ENCODE results near the gene ZNF805.
"Not testable (repeated sequence)": the region's sequence is repeated elsewhere in the genome, so short reads cannot be mapped to it uniquely, and the experiment has no call there.

ZNF805 gene

DNA sequence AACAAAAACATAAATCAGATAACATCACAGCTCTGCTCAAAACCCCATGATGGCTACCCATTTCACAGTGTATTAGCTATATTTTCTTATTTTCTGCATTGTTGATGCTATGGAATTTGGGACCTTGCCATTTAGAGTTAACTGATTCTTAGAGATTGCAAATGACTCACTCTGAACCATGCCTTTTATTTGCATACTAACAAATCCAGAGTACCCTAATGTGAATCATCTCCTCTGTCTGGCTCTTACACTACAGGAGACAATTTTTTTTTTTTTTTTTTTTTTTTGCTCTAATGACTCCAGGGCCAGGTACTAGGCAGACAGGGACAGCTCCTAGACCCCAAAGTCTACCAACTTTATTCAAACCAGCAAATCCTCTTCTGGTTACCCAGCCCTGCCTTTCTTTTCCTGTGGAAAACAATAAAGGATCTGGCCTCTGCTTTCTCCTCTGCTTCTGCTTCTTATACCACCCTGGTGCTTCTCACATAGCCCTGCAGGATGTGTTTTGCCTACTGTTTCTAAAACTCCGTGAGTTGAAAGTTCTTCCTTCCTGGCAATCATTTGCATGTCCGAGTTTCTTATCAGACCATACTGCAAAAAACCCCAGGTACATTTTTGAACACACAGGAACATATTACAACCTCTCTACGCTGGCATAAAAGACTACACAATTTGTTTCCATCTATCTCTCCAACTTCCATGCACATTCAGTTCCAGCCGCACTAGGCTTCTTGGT, 29.3 kb downstream of the ZNF805 start:
- DNase-seq (ENCODE audit: low spot score) = no peak

DNA sequence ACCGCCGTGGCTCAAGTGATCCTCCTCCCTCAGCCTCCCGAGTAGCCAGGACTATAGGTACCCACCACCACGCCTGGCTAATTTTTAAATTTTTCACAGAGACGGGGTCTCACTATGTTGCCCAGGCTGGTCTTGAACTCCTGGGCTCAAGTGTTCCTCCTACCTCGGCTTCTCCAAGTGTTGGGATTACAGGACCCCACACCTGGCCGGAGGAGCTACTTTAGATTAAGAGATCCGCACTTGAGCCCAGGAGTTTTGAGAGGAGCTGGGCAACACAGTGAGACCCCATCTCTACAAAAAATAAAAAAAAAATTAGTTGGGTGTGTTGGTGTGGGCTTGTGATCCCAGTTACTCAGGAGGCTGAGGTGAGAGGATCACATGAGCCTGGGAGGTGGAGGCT, 30.8 kb downstream of the ZNF805 start:
- no peak for DNase-seq (ENCODE audit: low spot score)

DNA sequence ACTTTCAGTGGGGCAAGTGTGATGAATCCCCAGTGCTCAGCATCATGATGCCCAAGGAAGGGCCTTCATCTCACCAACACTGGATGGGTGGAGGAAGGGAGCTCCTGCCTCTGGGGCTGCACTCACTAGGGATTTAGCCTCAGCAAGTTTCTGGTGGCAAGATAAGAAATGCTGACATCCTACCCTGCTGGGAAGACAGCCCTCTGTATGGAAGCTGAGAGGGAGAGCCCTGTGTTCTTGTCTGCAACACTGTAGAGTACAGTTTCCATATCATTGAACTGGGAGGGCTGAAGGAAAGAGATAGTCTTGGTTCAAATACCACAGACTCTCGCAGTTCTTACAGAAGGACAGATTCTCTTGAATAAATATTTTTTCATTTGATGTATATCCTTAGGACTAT, 32.6 kb downstream of the ZNF805 start:
- no peak for DNase-seq (ENCODE audit: low spot score)

DNA sequence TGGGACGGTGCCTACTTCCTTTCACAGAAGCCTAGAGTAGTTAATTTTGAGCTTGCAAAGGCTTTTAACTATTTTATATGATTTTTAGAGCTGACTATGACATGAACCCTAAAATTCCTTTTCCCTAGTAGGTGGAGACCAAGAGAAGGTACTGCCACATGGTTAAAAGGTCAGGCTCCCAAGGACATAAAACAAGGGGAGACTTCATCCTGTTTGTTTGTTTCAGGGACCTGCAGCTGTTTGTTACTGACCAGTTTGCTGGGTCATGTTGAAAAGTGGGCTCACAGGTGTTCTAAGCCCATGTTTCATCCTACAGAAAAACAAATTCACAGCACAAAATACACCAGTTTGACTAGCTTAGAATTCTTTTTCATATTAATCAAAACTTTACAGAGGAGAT, 36.0 kb downstream of the ZNF805 start:
- DNase-seq (ENCODE audit: low spot score) = no peak

DNA sequence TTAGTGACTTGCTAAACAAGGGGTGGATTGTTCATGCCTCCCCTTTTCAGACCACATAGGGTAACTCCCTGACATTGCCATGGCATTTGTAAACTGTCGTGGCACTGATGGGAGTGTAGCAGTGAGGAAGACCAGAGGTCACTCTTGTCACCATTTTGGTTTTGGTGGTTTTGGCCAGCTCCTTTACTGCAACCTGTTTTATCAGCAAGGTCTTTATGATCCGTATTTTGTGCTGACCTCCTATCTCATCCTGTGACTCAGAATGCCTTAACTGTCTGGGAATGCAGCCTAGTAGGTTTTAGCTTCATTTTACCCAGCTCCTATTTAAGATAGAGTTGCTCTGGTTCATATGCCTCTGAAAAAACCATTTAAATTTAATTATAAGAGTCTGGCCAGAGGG, 38.0 kb downstream of the ZNF805 start:
- not testable (repeated sequence) for DNase-seq (ENCODE audit: low spot score)

DNA sequence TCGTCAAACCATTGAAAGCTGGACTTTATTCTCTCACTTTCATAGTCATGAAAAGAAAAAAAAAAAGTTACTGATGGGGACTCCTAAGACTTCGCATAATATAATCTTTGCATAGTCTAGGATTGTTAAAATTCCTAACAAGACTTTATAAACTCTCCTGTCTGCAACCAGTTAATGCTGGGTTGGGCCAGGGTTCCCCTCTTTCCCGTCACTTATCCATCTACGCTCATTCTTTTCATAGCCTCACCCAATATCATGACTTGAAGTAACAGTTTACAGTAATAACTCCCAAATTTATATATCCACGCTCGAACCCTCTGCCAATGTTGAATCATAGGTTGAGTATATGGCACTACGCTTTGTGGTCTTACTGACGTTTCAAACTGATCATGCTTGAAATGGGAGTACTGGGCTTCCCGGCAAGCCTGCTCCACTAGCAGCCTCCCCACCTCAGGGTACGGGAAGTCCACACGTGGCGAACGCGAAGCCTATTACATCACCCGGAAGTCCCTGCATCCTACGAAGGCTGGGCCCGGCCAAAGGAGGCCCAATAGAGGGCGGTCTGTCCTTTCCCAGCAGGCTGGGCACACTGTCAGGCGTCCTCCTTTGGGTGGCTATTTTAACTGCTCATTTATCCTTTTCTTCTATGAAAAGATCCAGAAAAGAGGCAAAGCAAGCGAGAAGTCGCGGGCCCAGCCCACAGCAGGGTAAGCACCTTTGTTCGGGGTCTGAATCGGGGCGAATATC, 39.2 kb downstream of the ZNF805 start:
- peak; percentile 79 for DNase-seq (ENCODE audit: low spot score)

DNA sequence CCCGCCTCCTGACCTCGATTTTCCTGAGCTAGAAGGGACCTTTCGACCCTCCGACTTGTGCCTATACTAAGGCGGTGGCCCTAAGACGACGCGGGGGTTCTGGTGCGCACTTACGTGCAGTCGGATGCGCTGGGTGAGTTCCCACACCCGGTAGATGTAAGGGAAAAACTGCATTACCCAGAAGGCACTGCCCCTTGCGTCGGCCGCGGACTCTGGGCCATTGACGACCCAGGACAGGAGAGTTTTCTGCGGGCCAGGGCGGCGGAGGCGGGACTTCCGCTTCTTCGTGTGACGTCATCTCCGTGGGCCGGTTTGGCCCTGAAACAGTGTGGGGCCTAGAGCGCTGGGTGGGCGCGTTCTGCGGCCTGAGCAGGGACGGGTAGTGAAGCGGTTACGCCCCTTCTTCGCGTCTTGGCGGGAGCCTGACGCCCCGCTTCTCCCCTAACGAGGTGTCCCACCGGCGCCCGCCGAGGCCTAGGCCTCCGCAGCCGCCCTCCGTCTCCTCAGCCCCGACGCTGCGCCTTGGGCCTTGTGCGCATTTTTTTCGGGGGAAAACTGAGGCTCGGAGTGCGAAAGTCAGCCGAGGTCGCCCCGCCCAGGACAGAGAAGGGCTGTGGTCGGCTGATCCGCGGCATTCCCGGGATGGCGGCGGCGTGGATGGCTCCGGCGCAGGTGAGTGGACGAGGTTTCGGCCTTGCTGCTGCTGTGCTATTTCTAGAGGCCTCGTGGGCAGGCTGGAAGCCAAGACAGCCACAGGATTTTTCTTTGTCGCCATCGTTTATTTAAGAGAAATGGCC, 39.9 kb downstream of the ZNF805 start, which contains the start of gene ZNF460:
TSS of gene ZNF460 (plus strand) at position 321 of the 797 bp plus-strand sequence. CDS start at position 643, 322 bp downstream.
- peak; percentile 95 for DNase-seq (ENCODE audit: low spot score)

DNA sequence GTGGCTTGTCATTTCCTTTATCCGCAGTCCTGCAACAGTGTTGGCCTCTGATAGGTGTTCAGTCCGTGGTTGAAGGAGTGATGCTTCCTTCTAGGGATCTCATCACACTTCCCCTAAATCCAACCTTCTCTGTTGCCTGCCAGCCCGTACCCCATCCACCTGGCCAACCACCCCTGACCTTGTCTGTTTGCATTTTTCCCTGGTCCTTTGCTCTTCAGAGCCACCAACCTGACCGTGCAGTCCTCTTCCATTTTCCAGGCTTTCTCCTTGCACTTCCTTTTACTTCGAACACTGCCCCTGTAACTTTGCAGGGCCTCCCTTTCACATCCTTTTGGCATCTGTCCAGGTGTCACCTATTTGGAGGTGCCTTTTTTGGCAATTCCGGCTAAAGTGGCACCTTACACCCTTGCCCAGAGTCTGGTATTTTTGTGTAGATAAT, 40.5 kb downstream of the ZNF805 start:
- DNase-seq (ENCODE audit: low spot score) = peak; percentile 9

DNA sequence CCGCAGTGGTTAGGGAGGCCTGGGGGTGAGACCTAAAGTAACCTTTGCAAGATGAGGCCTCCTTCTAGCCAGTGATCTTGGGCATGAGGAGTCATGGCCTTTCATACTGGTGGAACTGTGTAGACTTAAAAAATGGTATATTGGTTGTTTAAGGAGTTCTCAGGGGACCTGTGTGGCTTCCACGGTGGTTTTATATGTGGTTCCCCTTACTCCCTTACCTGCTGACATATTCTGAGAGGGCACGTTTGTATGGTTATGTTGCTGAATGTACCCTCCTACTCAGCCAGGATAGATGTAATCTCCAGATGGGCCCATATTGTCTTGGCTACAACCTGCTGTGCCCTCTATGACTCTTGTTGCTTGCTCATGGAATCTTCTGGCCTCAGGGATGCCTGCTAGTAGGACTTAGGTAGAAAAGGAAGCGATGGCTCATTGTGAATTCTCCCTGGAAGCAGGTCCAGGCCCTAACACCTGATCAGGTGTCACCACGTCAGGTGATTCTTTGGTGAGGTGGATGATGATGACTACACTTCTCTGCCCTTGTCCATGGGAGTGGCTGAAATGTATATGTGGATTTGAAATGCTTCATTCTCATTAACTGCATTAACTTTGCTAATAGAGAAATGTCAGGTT, 41.7 kb downstream of the ZNF805 start:
- no peak for DNase-seq (ENCODE audit: low spot score)

DNA sequence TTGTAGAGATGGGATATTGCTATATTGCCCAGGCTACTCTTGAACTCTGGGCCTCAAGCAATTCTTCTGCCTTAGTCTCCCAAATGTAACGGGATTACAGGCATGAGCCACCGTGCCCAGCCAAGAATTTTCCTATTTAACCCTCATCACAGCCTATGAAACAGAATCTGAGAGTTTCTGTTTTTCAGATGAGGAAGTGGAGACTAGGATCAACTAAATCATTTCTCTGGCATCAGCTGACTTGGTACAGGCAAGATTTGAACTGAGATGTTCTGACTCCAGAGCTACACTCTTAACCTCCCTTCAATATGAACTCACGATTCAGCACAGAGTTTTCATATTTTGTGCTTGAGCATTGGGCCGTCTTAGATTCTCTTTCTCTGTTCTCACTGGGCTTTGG, 47.9 kb downstream of the ZNF805 start:
- DNase-seq (ENCODE audit: low spot score) = no peak

DNA sequence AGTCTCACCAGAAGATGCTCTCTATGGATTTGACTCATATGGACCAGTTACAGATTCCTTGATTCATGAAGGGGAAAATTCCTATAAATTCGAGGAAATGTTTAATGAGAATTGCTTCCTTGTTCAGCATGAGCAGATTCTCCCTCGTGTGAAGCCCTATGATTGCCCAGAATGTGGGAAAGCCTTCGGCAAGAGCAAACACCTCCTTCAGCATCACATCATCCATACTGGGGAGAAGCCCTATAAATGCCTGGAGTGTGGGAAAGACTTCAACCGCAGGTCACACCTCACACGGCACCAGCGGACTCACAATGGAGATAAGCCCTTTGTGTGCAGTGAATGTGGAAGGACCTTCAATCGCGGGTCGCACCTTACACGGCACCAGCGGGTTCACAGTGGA, 50.5 kb downstream of the ZNF805 start:
- no peak for DNase-seq (ENCODE audit: low spot score)

DNA sequence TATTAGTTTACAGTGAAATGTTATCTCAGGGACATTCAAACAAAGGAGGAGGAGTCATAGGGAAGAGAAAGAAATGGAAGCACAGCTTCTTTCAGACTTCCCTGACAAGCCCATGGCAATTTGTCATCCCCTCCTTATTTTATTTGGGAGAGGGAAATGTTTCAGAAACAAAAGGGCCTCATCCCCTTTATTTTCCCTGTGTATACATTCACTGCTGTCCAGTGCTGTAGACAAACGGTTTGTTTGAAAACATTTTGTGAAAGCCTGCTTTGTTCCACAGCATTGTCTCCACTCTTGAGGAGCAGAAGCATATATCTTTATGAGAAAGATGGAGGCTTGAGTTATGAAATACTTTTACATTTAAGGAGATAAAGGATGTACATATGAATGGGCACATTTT, 52.1 kb downstream of the ZNF805 start:
- no peak for DNase-seq (ENCODE audit: low spot score)

DNA sequence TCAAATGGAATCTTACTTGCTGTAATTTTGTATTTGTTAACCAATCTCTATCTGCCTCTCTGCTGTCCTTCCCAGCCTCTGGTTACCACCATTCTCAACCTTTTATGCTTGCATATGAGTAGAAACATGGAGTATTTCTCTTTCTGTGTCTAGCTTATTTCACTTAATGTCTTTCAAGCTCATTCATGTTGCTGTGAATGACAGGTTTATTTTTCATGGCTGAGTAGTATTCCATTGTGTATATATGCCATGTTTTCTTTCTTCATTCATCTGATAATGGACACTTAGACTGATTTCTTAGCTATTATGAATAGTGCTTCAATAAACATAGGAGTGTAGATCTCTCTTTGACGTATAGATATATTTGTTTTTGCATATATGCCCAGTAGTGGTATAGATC, 53.3 kb downstream of the ZNF805 start:
- DNase-seq (ENCODE audit: low spot score) = no peak

DNA sequence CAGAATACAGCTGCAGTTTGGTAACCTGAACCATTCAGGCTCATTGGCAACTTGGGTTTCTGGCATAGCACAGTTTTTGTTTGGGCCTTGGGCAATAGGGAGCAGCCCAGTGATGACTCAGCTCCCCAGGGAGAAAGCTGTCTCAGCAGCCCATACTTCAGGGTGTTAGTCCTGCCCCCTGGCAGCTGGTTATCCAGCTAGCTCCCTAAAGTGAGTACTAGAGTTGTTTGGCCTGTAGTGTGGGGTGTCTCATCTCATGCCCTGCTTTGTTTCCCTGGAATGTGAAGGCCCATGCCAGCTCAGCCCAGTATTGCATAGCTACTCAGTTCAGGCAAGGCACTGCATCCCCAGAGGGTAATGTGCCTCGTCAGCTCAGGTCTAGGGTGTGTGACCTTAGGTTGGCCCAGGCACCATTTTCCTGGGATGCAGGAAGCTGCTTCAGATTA, 61.6 kb downstream of the ZNF805 start:
- no peak for DNase-seq (ENCODE audit: low spot score)

DNA sequence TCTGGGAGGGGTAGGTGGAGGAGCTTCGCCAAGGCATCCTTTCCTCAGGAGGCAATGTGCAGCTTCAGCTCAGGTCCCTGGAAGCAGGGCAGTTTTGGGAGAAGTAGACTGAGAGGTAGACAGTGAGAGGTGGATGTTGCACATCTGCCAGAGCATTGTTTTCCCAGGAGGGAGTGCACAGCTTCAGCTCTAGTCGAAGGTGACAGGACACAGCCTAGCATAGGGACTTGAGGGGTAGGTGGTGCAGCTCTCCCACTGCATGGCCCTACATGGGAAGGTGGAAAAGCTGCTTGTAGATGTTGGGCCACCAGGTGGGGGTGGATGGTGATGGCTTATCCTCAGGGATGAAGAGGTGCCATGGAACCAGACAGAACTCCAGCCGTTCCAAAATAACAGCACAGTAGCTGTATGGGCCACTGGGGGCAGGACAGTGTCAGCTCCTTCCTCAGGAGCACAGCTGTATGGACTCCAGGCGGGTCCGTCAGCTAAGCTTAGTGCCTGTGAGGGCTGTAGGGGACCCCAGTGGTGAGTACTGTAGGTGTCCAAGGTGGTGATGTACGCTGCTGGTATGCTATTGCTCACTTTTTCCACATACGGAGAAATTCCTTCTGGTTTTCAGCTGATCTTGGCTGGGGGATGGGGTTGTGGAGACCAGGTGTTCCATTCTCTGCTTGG, 62.4 kb downstream of the ZNF805 start:
- DNase-seq (ENCODE audit: low spot score) = no peak

All from CD4-positive, alpha-beta T cell treated with Interleukin-6 at 100 ng/mL for 8 hours (primary cell).